WERI-Rb-1 (cell line): ENCODE measurements around the gene PCDHA1.

Experiments used
- DNase-seq: peaks from one replicate; pipeline ENCODE4 v3.0.0-alpha.2; 2020
- H3K27ac ChIP-seq: fragments of 250-450 bp; sonication (Bioruptor Pico); 2 replicates; pipeline ENCODE4 v1.5.1; 2020; ENCODE audit warnings: mild to moderate bottlenecking, moderate library complexity
- H3K27me3 ChIP-seq: fragments of 250-450 bp; sonication (Bioruptor Pico); 2 replicates; pipeline ENCODE4 v1.5.1; 2021; ENCODE audit warnings: mild to moderate bottlenecking, low read depth, moderate library complexity; ENCODE audit not compliant: insufficient read depth, severe bottlenecking
- H3K36me3 ChIP-seq: fragments of 250-450 bp; sonication (Bioruptor Pico); 2 replicates; pipeline ENCODE4 v1.5.1; 2020; ENCODE audit warnings: mild to moderate bottlenecking, moderate library complexity
- H3K4me3 ChIP-seq: 2 replicates; pipeline ENCODE4 v1.5.1; 2011; ENCODE audit warnings: low read depth, mild to moderate bottlenecking, control low read depth, low read length
- H3K9me3 ChIP-seq: fragments of 250-450 bp; sonication (Bioruptor Pico); 2 replicates; pipeline ENCODE4 v1.5.1; 2021; ENCODE audit warnings: mild to moderate bottlenecking, moderate library complexity; ENCODE audit not compliant: severe bottlenecking
- TF ChIP-seq, protein P1 (sequence below): IDR thresholded peaks from 2 replicates; pipeline ENCODE4 v1.5.1; 2011; ENCODE audit warnings: low read depth, mild to moderate bottlenecking, control low read depth, inconsistent platforms, low read length

Gene PCDHA1

GRCh38 chr5:140882591-140882899 is 96.6 kb downstream of the PCDHA1 start:
- no peaks in the 10 kb centered on the region for H3K9me3 ChIP-seq
- H3K27ac ChIP-seq: peak overlapping the region; percentile 55
- H3K27me3 ChIP-seq: no peaks in the 10 kb centered on the region
- H3K4me3 ChIP-seq: peak overlapping the region; percentile 56
- TF ChIP-seq, protein P1, sequence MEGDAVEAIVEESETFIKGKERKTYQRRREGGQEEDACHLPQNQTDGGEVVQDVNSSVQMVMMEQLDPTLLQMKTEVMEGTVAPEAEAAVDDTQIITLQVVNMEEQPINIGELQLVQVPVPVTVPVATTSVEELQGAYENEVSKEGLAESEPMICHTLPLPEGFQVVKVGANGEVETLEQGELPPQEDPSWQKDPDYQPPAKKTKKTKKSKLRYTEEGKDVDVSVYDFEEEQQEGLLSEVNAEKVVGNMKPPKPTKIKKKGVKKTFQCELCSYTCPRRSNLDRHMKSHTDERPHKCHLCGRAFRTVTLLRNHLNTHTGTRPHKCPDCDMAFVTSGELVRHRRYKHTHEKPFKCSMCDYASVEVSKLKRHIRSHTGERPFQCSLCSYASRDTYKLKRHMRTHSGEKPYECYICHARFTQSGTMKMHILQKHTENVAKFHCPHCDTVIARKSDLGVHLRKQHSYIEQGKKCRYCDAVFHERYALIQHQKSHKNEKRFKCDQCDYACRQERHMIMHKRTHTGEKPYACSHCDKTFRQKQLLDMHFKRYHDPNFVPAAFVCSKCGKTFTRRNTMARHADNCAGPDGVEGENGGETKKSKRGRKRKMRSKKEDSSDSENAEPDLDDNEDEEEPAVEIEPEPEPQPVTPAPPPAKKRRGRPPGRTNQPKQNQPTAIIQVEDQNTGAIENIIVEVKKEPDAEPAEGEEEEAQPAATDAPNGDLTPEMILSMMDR: peak; percentile 68
- H3K36me3 ChIP-seq: no peaks in the 10 kb centered on the region; the same call in none of the 2 replicates
- DNase-seq: peak; percentile 79

GRCh38 chr5:140883373-140883772 is 97.4 kb downstream of the PCDHA1 start:
- H3K27ac ChIP-seq: no peak overlapping the region
- no peak for DNase-seq

GRCh38 chr5:140883927-140884697 is 98.2 kb downstream of the PCDHA1 start:
- H3K9me3 ChIP-seq: no peaks in the 10 kb centered on the region
- TF ChIP-seq, protein P1: no peak
- H3K4me3 ChIP-seq: no peak overlapping the region
- H3K36me3 ChIP-seq: no peaks in the 10 kb centered on the region; the same call in none of the 2 replicates
- H3K27ac ChIP-seq: no peak overlapping the region
- no peak for DNase-seq
- H3K27me3 ChIP-seq: no peaks in the 10 kb centered on the region

More at GRCh38 chr5:140883373-140883772, 97.4 kb downstream of the PCDHA1 start:
- TF ChIP-seq, protein P1: no peak
- H3K36me3 ChIP-seq: no peaks in the 10 kb centered on the region; the same call in none of the 2 replicates
- H3K27me3 ChIP-seq: no peaks in the 10 kb centered on the region
- no peak overlapping the region for H3K4me3 ChIP-seq
- no peaks in the 10 kb centered on the region for H3K9me3 ChIP-seq

DNA sequence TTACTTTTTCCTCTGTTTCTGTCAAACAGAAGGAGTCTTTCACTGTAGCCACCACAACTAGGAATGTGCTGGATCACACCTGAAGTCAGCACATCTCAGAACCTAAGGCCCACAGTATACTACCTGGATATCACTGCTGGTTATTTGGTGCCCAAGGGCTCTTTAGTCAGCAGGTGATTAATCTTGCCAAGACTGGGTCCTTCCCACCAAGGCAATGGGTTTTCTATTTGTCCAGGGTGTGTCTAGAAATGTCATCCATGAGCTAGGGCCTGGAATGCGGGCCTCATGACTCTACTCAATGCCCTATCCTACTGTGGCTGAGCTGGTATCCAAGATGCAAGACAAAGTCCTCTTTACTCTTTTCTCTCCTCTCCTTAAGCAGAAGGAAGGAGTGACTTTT is 130.4 kb downstream of the PCDHA1 start:
- H3K36me3 ChIP-seq: no peaks in the 10 kb centered on the region
- no peaks in the 10 kb centered on the region for H3K27me3 ChIP-seq
- H3K9me3 ChIP-seq: no peaks in the 10 kb centered on the region
- TF ChIP-seq, protein P1: no peak
- H3K27ac ChIP-seq: no peak overlapping the region
- DNase-seq: no peak
- H3K4me3 ChIP-seq: no peak overlapping the region

- Histone ChIP-seq H3K27ac (no peak overlapping the region), H3K36me3 (peaks cover 2% of the 10 kb centered on the region; the same call in 1 of the 2 replicates), H3K4me3 (no peak overlapping the region), H3K27me3 (no peaks in the 10 kb centered on the region), H3K9me3 (no peaks in the 10 kb centered on the region)
- no peak for DNase-seq
- TF ChIP-seq, protein P1: no peak
Observed at GRCh38 chr5:140923601-140924000, 137.7 kb downstream of the PCDHA1 start.
